DOHH2 (cell line): ENCODE results near the gene SAG.

ENCODE experiments used
- H3F3A ChIP-seq: fragments of 200-600 bp; sonication (generic), shearing (Covaris generic); 2 replicates; pipeline ENCODE4 v1.6.0; 2016; ENCODE audit warnings: antibody characterized with exemption, mild to moderate bottlenecking; ENCODE audit not compliant: control insufficient read depth, insufficient read depth
- H3K27ac ChIP-seq: fragments of 200-600 bp; sonication (generic); 2 replicates; pipeline ENCODE4 v1.5.1; 2014; ENCODE audit warnings: low read depth, mild to moderate bottlenecking, low read length, moderate library complexity
- H3K27me3 ChIP-seq: fragments of 200-600 bp; sonication (generic); 2 replicates; pipeline ENCODE4 v1.6.1; 2014; ENCODE audit warnings: mild to moderate bottlenecking, low read length, mixed read lengths; ENCODE audit not compliant: control insufficient read depth
- H3K36me3 ChIP-seq: fragments of 200-600 bp; sonication (generic); 2 replicates; pipeline ENCODE4 v1.6.1; 2014; ENCODE audit warnings: mild to moderate bottlenecking, low read length, moderate library complexity, mixed read lengths; ENCODE audit not compliant: control insufficient read depth
- H3K4me1 ChIP-seq: fragments of 200-600 bp; sonication (generic); 2 replicates; pipeline ENCODE4 v1.6.1; 2014; ENCODE audit warnings: mild to moderate bottlenecking, low read length, mixed read lengths; ENCODE audit not compliant: control insufficient read depth
- H3K4me2 ChIP-seq: fragments of 200-600 bp; sonication (generic); 2 replicates; pipeline ENCODE4 v1.6.0; 2014; ENCODE audit warnings: mild to moderate bottlenecking, low read length, moderate library complexity
- H3K4me3 ChIP-seq: fragments of 200-600 bp; sonication (generic); 2 replicates; pipeline ENCODE4 v1.5.1; 2014; ENCODE audit warnings: mild to moderate bottlenecking, low read length, mixed read lengths
- H3K79me2 ChIP-seq: fragments of 200-600 bp; sonication (generic); 2 replicates; pipeline ENCODE4 v1.6.1; 2014; ENCODE audit warnings: mild to moderate bottlenecking, low read length, mixed read lengths; ENCODE audit not compliant: control insufficient read depth
- H3K9me2 ChIP-seq: fragments of 200-600 bp; sonication (generic); replicated peaks from 2 replicates; pipeline ENCODE4 v1.6.1; 2014; ENCODE audit warnings: mild to moderate bottlenecking, low read length, mixed read lengths; ENCODE audit not compliant: control insufficient read depth
- H3K9me3 ChIP-seq: fragments of 200-600 bp; sonication (generic); 2 replicates; pipeline ENCODE4 v1.6.1; 2014; ENCODE audit warnings: antibody characterized with exemption, low read length, mixed read lengths; ENCODE audit not compliant: control insufficient read depth, insufficient read depth
- H4K20me1 ChIP-seq: fragments of 200-600 bp; sonication (generic); 2 replicates; pipeline ENCODE4 v1.6.0; 2014; ENCODE audit warnings: low read depth, mild to moderate bottlenecking, antibody characterized with exemption, low read length, moderate library complexity; ENCODE audit not compliant: control insufficient read depth, insufficient read depth
- CTCF ChIP-seq: fragments of 200-600 bp; sonication (generic); IDR thresholded peaks from one replicate; pipeline ENCODE4 v1.5.1; 2014; ENCODE audit warnings: antibody characterized with exemption, mild to moderate bottlenecking, low read depth, low read length; ENCODE audit not compliant: poor library complexity, severe bottlenecking
- EZH2phosphoT487 ChIP-seq: fragments of 200-600 bp; sonication (generic); IDR thresholded peaks from 2 replicates; pipeline ENCODE4 v1.6.1; 2017; ENCODE audit warnings: borderline replicate concordance, mild to moderate bottlenecking, antibody characterized with exemption, low read length, moderate library complexity, mixed read lengths

Gene SAG

GRCh38 chr2:233307565-233307964, at the start of gene SAG:
Gene SAG, plus strand, starts transcription at chr2:233307816. Its CDS starts 1,374 bp downstream, at chr2:233309190.
- H3K4me2 ChIP-seq = no peak within 1 kb of the TSS
- H3K4me3 ChIP-seq = no peak within 1 kb of the TSS
- no peaks in the 10 kb centered on the region for H3K79me2 ChIP-seq
- no peaks in the 10 kb centered on the region for H4K20me1 ChIP-seq
- H3K36me3 ChIP-seq = no peaks in the 10 kb centered on the region
- no peaks in the 10 kb centered on the region for H3F3A ChIP-seq
- no peak within 1 kb of the TSS for H3K27ac ChIP-seq
- H3K9me3 ChIP-seq = no peaks in the 10 kb centered on the region
- H3K9me2 ChIP-seq = no peaks in the 10 kb centered on the region
- TF ChIP-seq EZH2phosphoT487 (no peak), CTCF (no peak)
- H3K4me1 ChIP-seq = peaks cover 4% of the 10 kb centered on the region
- H3K27me3 ChIP-seq = no peaks in the 10 kb centered on the region

GRCh38 chr2:233258211-233258610, 49.4 kb upstream of the SAG start:
- Histone ChIP-seq H3K36me3 (peaks cover 89% of the 10 kb centered on the region), H3K4me1 (peaks cover 29% of the 10 kb centered on the region), H3K4me2 (no peak overlapping the region), H3K9me3 (no peaks in the 10 kb centered on the region), H3K79me2 (peaks cover 75% of the 10 kb centered on the region), H3K27ac (no peak overlapping the region), H3K4me3 (no peak overlapping the region), H3F3A (no peaks in the 10 kb centered on the region; the same call in 1 of the 2 replicates), H3K27me3 (no peaks in the 10 kb centered on the region), H4K20me1 (peaks cover 9% of the 10 kb centered on the region), H3K9me2 (no peaks in the 10 kb centered on the region)
- TF ChIP-seq CTCF = no peak
- TF ChIP-seq EZH2phosphoT487 = no peak

GRCh38 chr2:233259730-233260129, 47.9 kb upstream of the SAG start:
- Histone ChIP-seq H3K27me3 (no peaks in the 10 kb centered on the region), H3K4me1 (peaks cover 15% of the 10 kb centered on the region), H3K36me3 (peaks cover 91% of the 10 kb centered on the region), H3K79me2 (peaks cover 60% of the 10 kb centered on the region), H3F3A (no peaks in the 10 kb centered on the region; the same call in 1 of the 2 replicates), H3K4me2 (no peak overlapping the region), H3K4me3 (no peak overlapping the region), H4K20me1 (no peaks in the 10 kb centered on the region), H3K9me2 (no peaks in the 10 kb centered on the region), H3K9me3 (no peaks in the 10 kb centered on the region), H3K27ac (no peak overlapping the region)
- TF ChIP-seq CTCF = no peak
- no peak for TF ChIP-seq EZH2phosphoT487
